NCI-H2196 treated with DMSO at 0.1 percent for 48 hours (cell line): ENCODE measurements around the gene XPNPEP2.

Source experiments
- DNase-seq: peaks from one replicate; lab custom pipeline; 2025; ENCODE audit not compliant: unreplicated experiment; lab: John Stamatoyannopoulos, UW

Gene XPNPEP2

DNA sequence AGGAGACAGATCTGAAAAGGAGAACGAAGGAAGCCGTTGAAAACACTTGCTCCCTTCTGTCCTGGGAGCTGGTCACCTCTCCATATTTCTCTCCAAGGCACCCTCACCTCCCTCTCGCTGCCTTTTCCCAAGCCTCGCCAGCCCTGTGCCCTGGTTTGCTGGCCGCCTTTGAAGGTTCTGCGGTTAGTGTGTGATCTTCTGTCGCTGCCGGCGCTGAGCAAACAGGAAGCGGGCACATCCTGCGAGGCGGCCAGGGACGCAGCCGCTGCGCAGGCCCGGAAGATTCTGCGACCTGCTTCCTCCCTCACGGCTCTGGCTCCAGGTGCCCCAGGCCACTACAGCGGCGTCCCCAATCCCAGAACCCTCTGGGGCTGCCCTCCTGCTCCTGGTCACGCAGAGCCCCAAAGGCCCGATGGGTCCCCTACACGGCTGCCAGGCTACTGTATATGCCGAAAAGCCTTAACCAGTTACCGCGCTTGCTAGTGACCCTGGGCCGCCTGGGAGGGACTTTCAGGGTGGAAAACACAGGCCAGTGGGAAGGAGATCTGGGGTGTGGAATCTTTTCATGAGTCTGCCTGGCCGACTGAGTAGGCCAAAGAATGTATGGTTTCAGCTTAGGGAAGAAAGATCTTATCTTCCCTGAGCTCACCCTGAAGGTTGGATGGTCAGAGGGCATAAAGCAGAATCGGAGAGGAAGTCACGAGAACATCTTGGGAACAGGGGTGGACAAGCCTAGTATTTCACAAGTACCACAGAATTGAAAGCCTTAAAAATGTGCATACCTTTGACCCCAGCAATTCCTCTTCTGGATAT, 38.6 kb downstream of the XPNPEP2 start:
- no peak for DNase-seq

GRCh38 chrX:129779086-129779672, 40.4 kb downstream of the XPNPEP2 start:
- DNase-seq, result no peak

DNA sequence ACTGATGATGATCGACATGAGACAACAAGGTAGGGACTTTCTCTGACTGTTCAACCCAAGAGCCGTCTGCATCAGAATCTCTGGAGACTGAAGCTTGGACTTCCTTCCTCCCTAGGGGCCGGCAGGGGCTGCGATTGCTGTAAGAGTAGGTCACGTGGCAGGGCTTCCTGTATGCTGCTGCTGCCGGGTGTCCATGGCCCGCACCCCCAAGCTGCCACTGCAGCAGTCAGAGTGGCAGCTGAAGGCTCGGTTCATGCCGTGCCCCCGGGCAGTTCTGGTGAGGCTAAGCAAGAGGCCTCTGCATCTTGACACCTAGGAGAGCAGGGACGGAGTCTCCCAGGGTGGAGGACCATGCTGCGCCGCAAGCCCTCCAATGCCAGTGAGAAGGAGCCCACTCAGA, 41.0 kb downstream of the XPNPEP2 start, which contains the start of gene SASH3:
TSS of gene SASH3 (plus strand) at position 203 of the 400 bp plus-strand sequence. CDS start at position 352, 149 bp downstream.
- DNase-seq, result no peak

DNA sequence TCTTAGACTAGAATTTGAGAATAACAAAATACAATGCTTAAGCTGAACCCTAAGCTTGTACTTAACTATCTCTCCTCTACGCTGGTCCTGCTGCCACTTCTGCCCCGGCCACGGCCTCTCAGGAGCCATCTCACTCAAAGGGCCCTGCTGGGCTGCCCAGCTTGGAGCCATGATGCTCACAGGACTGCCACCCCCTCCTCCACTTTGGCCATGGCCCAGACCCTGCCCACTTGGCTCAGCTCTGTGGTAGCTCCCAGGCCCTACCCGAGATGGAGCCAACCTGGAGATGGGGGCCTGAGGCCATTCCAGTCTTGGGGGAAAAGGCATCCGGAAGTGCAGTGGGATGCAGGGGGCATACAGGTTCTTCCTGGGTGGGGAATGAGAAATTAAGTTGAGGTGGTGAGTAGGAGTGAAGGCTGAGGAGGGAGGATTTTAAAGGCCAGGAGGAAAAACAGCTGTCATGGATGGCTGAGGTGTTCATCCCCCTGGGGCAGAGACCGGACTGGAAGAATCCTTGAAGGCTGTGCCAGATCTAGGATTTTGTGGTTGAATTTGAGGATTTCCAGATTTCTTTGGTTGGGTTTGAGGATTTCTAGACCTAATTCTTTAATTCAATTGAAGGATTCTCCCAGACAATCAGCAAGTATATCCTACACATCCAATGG, 41.8 kb downstream of the XPNPEP2 start:
- DNase-seq, result no peak

GRCh38 chrX:129781134-129781672, 42.4 kb downstream of the XPNPEP2 start:
- DNase-seq, result no peak

- DNase-seq, result no peak
Observed at GRCh38 chrX:129781680-129782495, 43.1 kb downstream of the XPNPEP2 start.

GRCh38 chrX:129782706-129783105, 43.9 kb downstream of the XPNPEP2 start:
- no peak for DNase-seq

- no peak for DNase-seq
Observed at GRCh38 chrX:129783291-129783713, 44.5 kb downstream of the XPNPEP2 start.

DNA sequence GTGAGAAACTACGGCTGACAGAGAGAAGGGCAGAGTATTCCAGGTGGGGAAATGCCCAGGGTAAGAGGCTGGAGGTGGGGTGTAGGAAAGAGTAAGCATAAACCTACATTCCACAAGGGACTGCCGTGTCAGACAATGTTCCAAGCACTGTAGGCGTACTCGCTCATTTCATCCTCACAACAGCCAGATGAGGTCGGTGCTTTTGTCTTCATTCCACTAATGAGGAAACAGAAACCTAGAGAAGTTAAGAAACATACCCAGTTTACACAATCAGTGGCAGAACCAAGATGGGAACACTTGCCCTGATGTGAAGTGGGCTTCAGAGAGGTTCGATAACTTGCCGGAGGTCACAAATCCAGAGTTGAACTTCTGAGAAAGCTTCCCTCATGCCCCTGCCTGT, 45.6 kb downstream of the XPNPEP2 start:
- no peak for DNase-seq

DNA sequence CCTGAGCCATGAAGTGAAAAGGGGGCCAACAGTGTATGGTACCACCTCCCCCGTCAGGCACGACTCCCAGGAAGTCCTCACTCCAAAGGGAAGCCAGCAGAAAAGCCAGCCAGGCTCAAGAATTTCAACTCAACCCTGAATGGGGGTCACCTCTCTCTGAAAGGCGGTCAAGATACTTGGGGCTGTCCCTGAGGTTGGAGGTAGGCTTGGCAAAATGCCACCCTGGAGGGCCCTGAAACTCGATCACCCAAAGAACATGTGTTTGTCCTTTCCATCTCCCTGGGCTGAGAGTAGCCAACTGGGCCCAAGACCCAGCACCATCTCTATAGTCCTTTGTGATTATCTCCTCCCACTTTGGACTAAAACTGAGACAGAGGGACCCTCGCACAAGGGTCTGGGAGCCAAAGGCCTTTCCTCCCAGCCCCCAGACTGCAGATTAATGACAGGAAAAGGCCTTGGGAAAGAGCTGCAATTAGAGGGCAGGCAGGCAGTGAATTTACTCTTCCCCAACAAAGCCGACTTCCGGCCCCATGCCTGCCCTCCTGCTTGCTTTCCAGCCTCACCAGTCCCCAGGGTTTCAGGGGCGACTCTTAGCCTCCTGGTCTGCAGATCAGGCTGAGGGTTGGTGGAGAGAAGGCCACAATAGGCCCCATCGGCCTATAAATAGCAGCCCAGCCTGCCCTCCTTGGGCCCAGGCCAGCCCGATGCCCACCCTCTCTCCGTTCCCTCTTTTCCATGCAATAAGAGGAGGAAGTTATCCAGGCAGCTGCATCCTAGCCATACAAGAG, 46.6 kb downstream of the XPNPEP2 start:
- no peak for DNase-seq

DNA sequence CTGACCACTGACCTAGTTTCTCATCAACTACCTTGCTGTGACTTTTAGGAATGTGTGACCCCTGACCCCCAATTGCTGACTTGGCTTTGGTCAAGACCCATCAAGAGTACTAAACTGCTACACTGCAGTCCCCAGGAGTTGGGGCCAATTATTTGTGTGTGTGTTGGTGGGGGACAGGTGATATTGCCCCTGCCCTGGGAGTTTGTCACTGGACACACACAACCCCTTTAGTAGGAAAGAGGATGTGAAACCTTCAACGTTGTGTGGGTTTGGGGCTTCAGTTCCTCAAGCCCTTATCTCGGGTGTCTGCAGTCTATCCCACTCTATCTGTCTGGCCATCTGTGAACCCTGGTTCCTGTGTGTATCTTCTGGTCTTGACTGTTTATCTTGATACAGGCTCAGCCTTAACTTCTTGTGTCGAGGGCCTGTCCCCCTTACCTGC, 47.5 kb downstream of the XPNPEP2 start:
- no peak for DNase-seq

DNA sequence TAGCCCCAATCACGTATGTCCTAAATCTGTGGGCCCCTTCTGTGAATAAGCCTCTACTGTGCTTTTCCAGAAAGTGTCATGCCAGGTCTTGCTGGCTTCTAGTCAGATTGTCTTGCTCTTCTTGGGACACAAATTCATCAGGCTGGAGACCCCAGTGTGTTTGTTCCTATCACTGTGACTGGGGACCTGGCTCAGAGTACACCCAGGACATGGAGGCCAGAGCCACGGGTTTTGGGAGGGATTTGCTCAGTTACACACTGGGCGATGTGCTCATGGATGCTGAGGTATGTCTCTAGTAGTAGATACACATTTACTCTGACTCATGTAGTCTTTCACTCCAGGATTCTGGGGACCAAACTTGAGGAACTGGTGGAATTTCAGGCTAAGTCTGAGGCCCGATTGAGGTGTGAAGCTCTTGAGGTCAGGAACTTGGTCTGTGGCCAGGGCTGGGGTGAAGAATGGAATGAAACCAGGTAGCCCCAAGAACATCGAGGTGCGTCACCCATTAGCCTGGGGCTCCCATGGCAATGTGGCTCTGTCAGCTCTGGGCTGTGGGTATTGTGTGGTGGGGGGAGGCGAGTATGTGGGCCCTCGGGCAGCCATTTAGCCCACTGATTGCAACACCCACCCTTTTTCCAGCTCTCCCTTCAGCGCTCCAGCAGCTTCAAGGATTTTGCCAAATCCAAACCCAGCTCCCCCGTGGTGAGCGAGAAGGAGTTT, 48.7 kb downstream of the XPNPEP2 start:
- DNase-seq, result no peak

GRCh38 chrX:129788527-129788926, 49.7 kb downstream of the XPNPEP2 start:
- no peak for DNase-seq

DNA sequence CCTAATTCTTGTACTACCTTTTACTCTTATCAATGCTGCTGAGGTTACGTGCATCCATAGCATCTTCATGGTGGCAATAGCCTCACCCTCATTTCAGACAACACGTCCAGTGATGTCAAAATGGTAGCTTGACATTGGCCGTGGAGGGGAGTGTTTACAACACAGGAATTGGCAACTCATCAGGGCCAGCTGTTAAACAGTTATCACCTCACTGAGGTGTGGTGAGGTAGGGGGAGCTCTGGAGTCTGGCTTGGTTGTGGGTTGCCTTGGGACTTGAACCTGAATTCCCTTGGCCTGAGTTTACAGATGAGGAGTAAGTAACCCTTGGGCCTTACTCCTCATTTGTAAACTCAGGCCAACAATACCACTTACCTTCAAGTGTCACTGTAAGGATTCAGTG, 51.4 kb downstream of the XPNPEP2 start:
- no peak for DNase-seq

DNA sequence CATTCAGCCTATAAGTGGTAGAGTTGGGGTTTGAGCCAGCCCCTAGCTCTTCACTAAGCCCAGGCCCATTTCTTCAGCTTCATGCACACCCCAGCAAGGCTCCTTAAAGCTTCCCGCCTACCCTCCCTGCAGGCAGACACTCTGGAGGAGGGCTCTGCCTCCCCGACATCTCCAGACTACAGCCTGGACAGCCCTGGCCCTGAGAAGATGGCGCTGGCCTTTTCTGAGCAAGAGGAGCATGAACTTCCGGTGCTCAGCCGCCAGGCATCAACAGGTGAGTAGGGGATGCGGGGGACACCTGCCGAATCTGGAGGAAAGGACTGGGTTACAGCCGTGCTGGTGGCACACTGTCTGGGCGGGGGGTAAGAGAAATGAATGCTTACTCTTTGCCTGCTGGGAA, 52.0 kb downstream of the XPNPEP2 start:
- no peak for DNase-seq

- no peak for DNase-seq
Observed at GRCh38 chrX:129791336-129791735, 52.6 kb downstream of the XPNPEP2 start.

- peak; percentile 43 for DNase-seq
Observed at GRCh38 chrX:129791961-129792570, 53.3 kb downstream of the XPNPEP2 start.

GRCh38 chrX:129792586-129793291, 54.0 kb downstream of the XPNPEP2 start:
- no peak for DNase-seq
